WI38 (cell line): ENCODE measurements around the gene PDS5A.
"Not testable (repeated sequence)": the region's sequence is repeated elsewhere in the genome, so short reads cannot be mapped to it uniquely, and the experiment has no call there.

Experiments
- H3K4me3 ChIP-seq: 2 replicates; pipeline ENCODE4 v1.5.1; 2011; ENCODE audit warnings: low read depth, mild to moderate bottlenecking, control low read depth, low read length
- CTCF ChIP-seq: IDR thresholded peaks from 2 replicates; pipeline ENCODE4 v1.5.1; 2012; ENCODE audit warnings: low read depth, mild to moderate bottlenecking, control low read depth, low read length

The PDS5A gene

GRCh38 chr4:39846120-39846519, 131.6 kb downstream of the PDS5A start:
- TF ChIP-seq CTCF, result no peak

GRCh38 chr4:39841894-39842293, 135.8 kb downstream of the PDS5A start:
- TF ChIP-seq CTCF, result no peak
- no peak overlapping the region for H3K4me3 ChIP-seq

More at GRCh38 chr4:39846120-39846519, 131.6 kb downstream of the PDS5A start:
- H3K4me3 ChIP-seq, result no peak overlapping the region

- H3K4me3 ChIP-seq, result not testable (repeated sequence)
These were observed 137.2 kb downstream of the PDS5A start for GRCh38 chr4:39840516-39840915.

- TF ChIP-seq CTCF, result no peak
- no peak overlapping the region for H3K4me3 ChIP-seq
These were observed 137.7 kb downstream of the PDS5A start for GRCh38 chr4:39840027-39840426.

- H3K4me3 ChIP-seq, result not testable (repeated sequence)
These were observed 139.3 kb downstream of the PDS5A start for GRCh38 chr4:39838431-39838830.

GRCh38 chr4:39834269-39834668, 143.4 kb downstream of the PDS5A start:
- no peak for TF ChIP-seq CTCF

GRCh38 chr4:39825741-39826231, 151.9 kb downstream of the PDS5A start:
- H3K4me3 ChIP-seq, result no peak overlapping the region
- TF ChIP-seq CTCF, result no peak

More at GRCh38 chr4:39834269-39834668, 143.4 kb downstream of the PDS5A start:
- no peak overlapping the region for H3K4me3 ChIP-seq

- TF ChIP-seq CTCF, result no peak
- no peak overlapping the region for H3K4me3 ChIP-seq
These were observed 152.6 kb downstream of the PDS5A start for GRCh38 chr4:39825090-39825489.

GRCh38 chr4:39823191-39823590, 154.5 kb downstream of the PDS5A start:
- TF ChIP-seq CTCF, result no peak
- H3K4me3 ChIP-seq, result no peak overlapping the region
